G401 (cell line): ENCODE results near the gene DOK5. TPM values are rescaled to one million over a fixed set of nuclear protein-coding genes. Genes with fewer than 3 reads are reported as not detected.
"Not testable (repeated sequence)": the region's sequence is repeated elsewhere in the genome, so short reads cannot be mapped to it uniquely, and the experiment has no call there.

Source experiments
- DNase-seq: peaks from one replicate; pipeline ENCODE4 v3.0.0-alpha.2; 2015; ENCODE audit warnings: low spot score
- in situ Hi-C: cut with HindIII; loops from 2 replicates; pipeline ENCODE4 v1.10.0; 2016; ENCODE audit warnings: low sequenced_read_pairs, mixed read lengths
- total RNA-seq: library from RNA; depleted of rRNA; stranded (reverse); fragments of >200 nt; shearing (Covaris generic); gene quantifications from 2 replicates; pipeline ENCODE4 v1.2.3, GENCODE V29; 2014

The DOK5 gene
- total RNA-seq, 1 experiment from 2014 or later, result not detected

- no peak for DNase-seq
- in situ Hi-C loops, result no loop called here
These were observed 7.3 kb upstream of the DOK5 start for GRCh38 chr20:54468082-54468481.

- no peak for DNase-seq
- in situ Hi-C loops, result no loop called here
These were observed 6.1 kb upstream of the DOK5 start for GRCh38 chr20:54469293-54469692.

- peak; percentile 23 for DNase-seq
- in situ Hi-C loops, result no loop called here
These were observed 5.4 kb upstream of the DOK5 start for GRCh38 chr20:54469952-54470351.

GRCh38 chr20:54470697-54471096, 4.7 kb upstream of the DOK5 start:
- in situ Hi-C loops, result no loop called here
- no peak for DNase-seq

- no peak for DNase-seq
- in situ Hi-C loops, result no loop called here
These were observed 2.8 kb upstream of the DOK5 start for GRCh38 chr20:54472607-54473006.

GRCh38 chr20:54473340-54473739, 2.1 kb upstream of the DOK5 start:
- in situ Hi-C loops, result no loop called here

GRCh38 chr20:54474046-54474445, 1.3 kb upstream of the DOK5 start:
- in situ Hi-C loops, result no loop called here
- DNase-seq, result no peak

More at GRCh38 chr20:54473340-54473739, 2.1 kb upstream of the DOK5 start:
- DNase-seq, result no peak

- no peak for DNase-seq
- in situ Hi-C loops, result no loop called here
These were observed 527 bp upstream of the DOK5 start for GRCh38 chr20:54474866-54475265.

GRCh38 chr20:54476169-54477009, 996 bp downstream of the DOK5 start:
- no peak for DNase-seq
- in situ Hi-C loops, result no loop called here

- no peak for DNase-seq
- in situ Hi-C loops, result no loop called here
These were observed 2.0 kb downstream of the DOK5 start for GRCh38 chr20:54477191-54477955.

- in situ Hi-C loops, result no loop called here
- DNase-seq, result no peak
These were observed 3.9 kb downstream of the DOK5 start for GRCh38 chr20:54479138-54479906.

GRCh38 chr20:54479937-54480336, 4.5 kb downstream of the DOK5 start:
- in situ Hi-C loops, DNase-seq: not testable (repeated sequence)

- DNase-seq, result no peak
- in situ Hi-C loops, result no loop called here
These were observed 6.0 kb downstream of the DOK5 start for GRCh38 chr20:54481442-54481841.

- DNase-seq, result no peak
- in situ Hi-C loops, result no loop called here
These were observed 10.2 kb downstream of the DOK5 start for GRCh38 chr20:54485631-54486030.

GRCh38 chr20:54486585-54486984, 11.2 kb downstream of the DOK5 start:
- in situ Hi-C loops, result no loop called here
- DNase-seq, result no peak

GRCh38 chr20:54488442-54488841, 13.0 kb downstream of the DOK5 start:
- DNase-seq, result no peak
- in situ Hi-C loops, result no loop called here

- no peak for DNase-seq
- in situ Hi-C loops, result no loop called here
These were observed 16.1 kb downstream of the DOK5 start for GRCh38 chr20:54491506-54491905.

GRCh38 chr20:54494303-54495006, 19.1 kb downstream of the DOK5 start:
- no peak for DNase-seq
- in situ Hi-C loops, result no loop called here
